ENCODE data around the gene WSCD1. TPM values are rescaled to one million over a fixed set of nuclear protein-coding genes. Genes with fewer than 3 reads are reported as not detected.

Gene WSCD1
- total RNA-seq, 6 donors from 2014 or later: 1.0 to 17.5 (median 3.8) TPM

DNA sequence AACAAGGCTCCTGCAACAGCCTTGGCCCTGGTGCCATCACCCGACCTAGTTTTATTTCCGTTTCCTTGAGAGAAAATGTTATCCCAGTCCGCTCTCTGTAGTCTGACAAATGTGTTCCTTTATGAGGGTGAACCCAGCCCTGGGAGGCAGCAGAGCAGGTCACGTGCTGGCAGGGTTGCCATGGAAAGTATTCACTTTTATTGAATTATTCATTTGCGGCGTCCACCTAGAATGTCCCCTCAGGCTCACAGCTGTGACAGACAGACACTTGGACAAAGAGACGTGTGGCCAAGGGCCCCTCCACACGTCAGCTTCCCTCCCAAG lies 90.0 kb downstream of the WSCD1 start:
- WGBS, 2 donors: 69 to 76% methylated on average over 8 of the region's 8 CpGs
- TF ChIP-seq POLR2AphosphoS5 (IDR thresholded peaks at IDR 0.05) (no peak), EP300 (IDR thresholded peaks at IDR 0.05) (no peak), POLR2A (IDR thresholded peaks at IDR 0.05) (no peak)
- TF ChIP-seq, protein P1, sequence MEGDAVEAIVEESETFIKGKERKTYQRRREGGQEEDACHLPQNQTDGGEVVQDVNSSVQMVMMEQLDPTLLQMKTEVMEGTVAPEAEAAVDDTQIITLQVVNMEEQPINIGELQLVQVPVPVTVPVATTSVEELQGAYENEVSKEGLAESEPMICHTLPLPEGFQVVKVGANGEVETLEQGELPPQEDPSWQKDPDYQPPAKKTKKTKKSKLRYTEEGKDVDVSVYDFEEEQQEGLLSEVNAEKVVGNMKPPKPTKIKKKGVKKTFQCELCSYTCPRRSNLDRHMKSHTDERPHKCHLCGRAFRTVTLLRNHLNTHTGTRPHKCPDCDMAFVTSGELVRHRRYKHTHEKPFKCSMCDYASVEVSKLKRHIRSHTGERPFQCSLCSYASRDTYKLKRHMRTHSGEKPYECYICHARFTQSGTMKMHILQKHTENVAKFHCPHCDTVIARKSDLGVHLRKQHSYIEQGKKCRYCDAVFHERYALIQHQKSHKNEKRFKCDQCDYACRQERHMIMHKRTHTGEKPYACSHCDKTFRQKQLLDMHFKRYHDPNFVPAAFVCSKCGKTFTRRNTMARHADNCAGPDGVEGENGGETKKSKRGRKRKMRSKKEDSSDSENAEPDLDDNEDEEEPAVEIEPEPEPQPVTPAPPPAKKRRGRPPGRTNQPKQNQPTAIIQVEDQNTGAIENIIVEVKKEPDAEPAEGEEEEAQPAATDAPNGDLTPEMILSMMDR (IDR thresholded peaks at IDR 0.05): no peak
- Histone ChIP-seq H3K36me3 (no peaks in the 10 kb centered on the region), H3K9me3 (no peaks in the 10 kb centered on the region), H3K4me1 (no peaks in the 10 kb centered on the region), H3K27me3 (no peaks in the 10 kb centered on the region), H3K4me3 (no peak overlapping the region), H3K27ac (no peak overlapping the region)
- ATAC-seq (ENCODE audit: low FRiP score in 2 of 2) (no peak), DNase-seq (no peak)

DNA sequence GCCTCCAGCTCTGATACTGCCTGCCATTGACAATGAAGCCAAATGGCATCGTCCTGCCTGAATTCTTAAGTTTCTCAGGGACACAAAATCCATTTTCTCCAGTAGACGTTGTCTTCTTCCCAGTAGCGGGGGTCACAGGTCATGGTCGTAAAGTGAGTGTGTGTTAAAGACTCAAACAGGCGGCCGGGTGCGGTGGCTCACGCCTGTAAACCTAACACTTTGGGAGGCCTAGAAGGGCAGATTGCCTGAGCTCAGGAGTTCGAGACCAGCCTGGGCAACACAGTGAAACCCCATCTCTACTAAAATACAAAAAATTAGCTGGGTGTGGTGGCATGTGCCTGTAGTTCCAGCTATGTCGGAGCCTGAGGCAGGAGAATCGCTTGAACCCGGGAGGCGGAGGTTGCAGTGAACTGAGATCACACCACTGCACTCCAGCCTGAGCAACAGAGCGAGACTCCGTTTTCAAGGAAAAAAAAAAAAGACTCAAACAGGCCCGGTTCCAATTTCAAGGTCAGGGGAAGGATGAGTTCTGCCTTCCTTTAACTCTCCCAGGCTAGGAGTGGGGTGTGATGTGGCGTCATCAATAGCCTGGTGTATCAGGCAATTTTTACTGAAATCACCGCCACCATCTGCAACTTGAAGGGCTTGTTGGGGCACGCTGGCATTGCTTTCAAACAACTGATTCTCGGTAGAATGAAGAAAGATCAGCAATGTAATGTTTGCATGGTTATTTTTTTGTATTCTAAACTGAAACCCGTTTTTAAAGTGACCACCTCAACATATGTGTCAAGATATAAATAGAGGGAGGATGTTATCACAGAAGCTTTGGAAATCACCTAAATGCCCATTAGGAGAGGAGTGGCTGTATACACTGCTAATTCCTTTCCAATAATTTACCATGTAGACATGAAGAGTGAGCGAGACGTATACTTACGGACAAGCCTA lies 91.0 kb downstream of the WSCD1 start:
- no peak overlapping the region for H3K4me3 ChIP-seq
- 80 to 83% methylated on average over 24 of the region's 24 CpGs for WGBS, 2 donors
- H3K4me1 ChIP-seq: no peaks in the 10 kb centered on the region
- ATAC-seq (ENCODE audit: low FRiP score in 2 of 2): no peak
- H3K36me3 ChIP-seq: no peaks in the 10 kb centered on the region
- H3K9me3 ChIP-seq: no peaks in the 10 kb centered on the region
- DNase-seq: no peak
- no peak overlapping the region for H3K27ac ChIP-seq
- no peaks in the 10 kb centered on the region for H3K27me3 ChIP-seq
- TF ChIP-seq POLR2AphosphoS5 (IDR thresholded peaks at IDR 0.05): no peak

DNA sequence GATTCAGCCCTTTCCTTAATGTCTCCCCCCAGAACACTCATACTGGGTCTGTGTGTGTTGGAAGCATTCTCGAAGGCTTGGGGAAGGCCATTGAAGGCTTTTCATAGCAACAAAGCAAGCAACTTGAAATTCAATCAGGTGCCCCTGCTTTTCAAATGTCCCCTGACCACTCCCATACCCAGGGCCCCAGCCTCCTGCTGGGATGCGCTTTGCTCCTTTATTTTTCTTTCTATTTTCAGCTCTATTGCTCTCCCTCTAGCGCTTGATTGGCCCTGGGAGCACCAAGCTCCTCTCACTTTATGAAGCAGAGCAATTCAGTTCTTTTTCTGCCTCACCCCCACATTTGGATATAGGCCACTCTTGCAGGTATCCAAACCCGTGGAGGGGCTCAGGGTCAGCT lies 92.0 kb downstream of the WSCD1 start:
- no peaks in the 10 kb centered on the region for H3K4me1 ChIP-seq
- H3K4me3 ChIP-seq: no peak overlapping the region
- H3K9me3 ChIP-seq: no peaks in the 10 kb centered on the region
- DNase-seq (no peak), ATAC-seq (ENCODE audit: low FRiP score in 2 of 2) (no peak)
- no peak for TF ChIP-seq POLR2A (IDR thresholded peaks at IDR 0.05)
- no peak for TF ChIP-seq POLR2AphosphoS5 (IDR thresholded peaks at IDR 0.05)
- no peak for TF ChIP-seq EP300 (IDR thresholded peaks at IDR 0.05)
- TF ChIP-seq, protein P1 (IDR thresholded peaks at IDR 0.05): no peak
- H3K27me3 ChIP-seq: no peaks in the 10 kb centered on the region
- no peaks in the 10 kb centered on the region for H3K36me3 ChIP-seq
- 58 to 65% methylated on average over 4 of the region's 4 CpGs for WGBS, 2 donors
- H3K27ac ChIP-seq: no peak overlapping the region

DNA sequence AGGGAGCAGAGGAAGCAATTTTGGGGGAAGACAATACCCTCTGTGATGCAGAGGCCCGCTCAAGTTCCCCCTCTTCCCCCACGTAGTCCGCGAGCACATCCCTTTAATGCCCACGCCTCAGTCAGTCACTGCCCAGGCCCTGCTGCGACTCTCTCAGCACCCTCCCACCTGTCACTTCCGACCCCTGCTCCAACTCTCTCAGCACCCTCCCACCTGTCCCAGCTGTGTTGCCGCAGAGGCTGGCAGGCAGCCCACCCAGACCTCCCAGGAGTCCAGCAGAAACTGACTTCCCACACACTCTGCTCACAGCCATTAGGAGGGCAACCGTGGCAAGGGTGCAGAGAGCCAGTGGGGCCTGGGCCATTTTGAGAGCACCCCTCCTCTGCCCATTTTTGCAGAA lies 92.7 kb downstream of the WSCD1 start:
- ATAC-seq (ENCODE audit: low FRiP score in 2 of 2): no peak

DNA sequence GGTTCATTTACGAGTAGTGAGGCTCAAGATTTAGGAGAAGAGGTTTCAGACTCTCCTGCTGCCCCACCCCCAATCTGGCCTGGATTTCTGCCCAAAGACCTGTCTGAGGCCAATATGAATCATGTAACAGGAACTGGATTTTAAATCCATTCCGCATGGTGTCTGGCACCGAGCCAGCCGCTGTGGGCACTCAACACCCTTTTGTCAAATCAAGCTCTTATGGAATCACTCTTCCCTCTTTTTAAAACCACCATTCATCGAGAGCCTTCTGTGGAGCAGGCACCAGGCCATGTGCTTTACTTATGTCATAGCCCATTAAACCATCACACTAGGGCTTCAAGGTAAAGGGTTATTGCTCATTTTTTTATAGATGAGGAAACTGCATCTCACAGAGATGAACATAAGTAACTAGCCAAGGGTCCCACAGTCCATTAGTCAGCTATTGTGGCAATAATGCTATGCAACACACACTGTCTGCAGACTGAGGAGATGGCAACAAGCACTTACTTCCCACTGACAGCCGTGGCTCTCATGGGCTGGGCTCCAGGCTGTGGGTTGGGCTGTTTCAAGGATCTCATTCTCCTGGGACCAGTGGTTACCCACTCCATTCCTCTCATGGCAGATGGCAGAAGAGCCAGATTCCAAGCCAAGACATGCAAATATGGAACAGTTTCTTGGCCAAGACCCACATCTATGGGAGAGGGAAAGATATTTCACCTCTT lies 93.6 kb downstream of the WSCD1 start:
- Histone ChIP-seq H3K4me1 (no peaks in the 10 kb centered on the region), H3K4me3 (no peak overlapping the region), H3K27me3 (no peaks in the 10 kb centered on the region), H3K9me3 (no peaks in the 10 kb centered on the region), H3K36me3 (no peaks in the 10 kb centered on the region), H3K27ac (no peak overlapping the region)
- TF ChIP-seq POLR2AphosphoS5 (IDR thresholded peaks at IDR 0.05) (no peak), POLR2A (IDR thresholded peaks at IDR 0.05) (no peak), EP300 (IDR thresholded peaks at IDR 0.05) (no peak)
- TF ChIP-seq, protein P1 (IDR thresholded peaks at IDR 0.05): no peak
- DNase-seq (no peak), ATAC-seq (ENCODE audit: low FRiP score in 2 of 2) (no peak)
- 62 to 65% methylated on average over 5 to 6 of the region's 6 CpGs for WGBS, 2 donors

More for the DNA sequence above, 92.7 kb downstream of the WSCD1 start:
- Histone ChIP-seq H3K4me1 (no peaks in the 10 kb centered on the region), H3K9me3 (no peaks in the 10 kb centered on the region), H3K27me3 (no peaks in the 10 kb centered on the region), H3K4me3 (no peak overlapping the region), H3K27ac (no peak overlapping the region), H3K36me3 (no peaks in the 10 kb centered on the region)
- TF ChIP-seq, protein P1 (IDR thresholded peaks at IDR 0.05): no peak
- TF ChIP-seq POLR2AphosphoS5 (IDR thresholded peaks at IDR 0.05): no peak
- no peak for TF ChIP-seq POLR2A (IDR thresholded peaks at IDR 0.05)
- TF ChIP-seq EP300 (IDR thresholded peaks at IDR 0.05): no peak
- DNase-seq: no peak
- WGBS, 2 donors: 61 to 70% methylated on average over 8 to 9 of the region's 9 CpGs

Data from upper lobe of left lung (tissue), 6 donors.